ENCODE data around the gene CDKN2D.
A peak's percentile ranks its signal among the peaks of the same experiment; 100 is the strongest.

CDKN2D gene

GRCh38 chr19:10521461-10522171, 47.2 kb downstream of the CDKN2D start:
- Histone ChIP-seq H2AK5ac (ENCODE audit: low read length) (no peak overlapping the region), H3K27me3 (ENCODE audit: insufficient read depth, low read length) (peaks cover 8% of the 10 kb centered on the region), H3K9ac (ENCODE audit: low read length) (no peak overlapping the region), H3K9me3 (ENCODE audit: insufficient read depth, low read depth, low read length) (no peaks in the 10 kb centered on the region), H3K4me1 (ENCODE audit: control insufficient read depth in 1 of 2, insufficient read depth in 2 of 2, low read length in 2 of 2) (peaks cover 5 to 10% of the 10 kb centered on the region in 2 experiments), H3K4me3 (ENCODE audit: low read depth, low read length) (no peak overlapping the region), H3K14ac (ENCODE audit: low read length) (no peak overlapping the region), H3K27ac (ENCODE audit: low read depth, low read length) (no peak overlapping the region), H2BK120ac (ENCODE audit: insufficient read depth, low read length, poor library complexity) (no peak overlapping the region), H4K8ac (ENCODE audit: low read depth, low read length) (no peak overlapping the region), H3K79me2 (ENCODE audit: control insufficient read depth, insufficient read depth, low read length, poor library complexity) (peaks cover 2% of the 10 kb centered on the region), H2AFZ (ENCODE audit: insufficient read depth, low read length, poor library complexity) (no peak overlapping the region), H4K91ac (ENCODE audit: low read depth, low read length) (no peak overlapping the region), H4K12ac (ENCODE audit: low read depth, low read length) (no peak overlapping the region), H3K18ac (ENCODE audit: low read length) (no peak overlapping the region), H3K23ac (ENCODE audit: low read length) (no peak overlapping the region), H3K36me3 (ENCODE audit: control insufficient read depth in 1 of 2, insufficient read depth in 2 of 2, low read length in 2 of 2) (no peaks in the 10 kb centered on the region), H2BK5ac (ENCODE audit: low read depth, low read length, poor library complexity) (no peak overlapping the region), H3K4ac (ENCODE audit: low read depth, low read length) (no peak overlapping the region), H3K79me1 (ENCODE audit: low read length) (no peaks in the 10 kb centered on the region), H2BK12ac (ENCODE audit: low read length) (no peak overlapping the region), H3K4me2 (ENCODE audit: low read length) (no peak overlapping the region)
- no CpG with 5 or more reads among the region's 13 CpGs for WGBS (ENCODE audit: extremely low coverage, insufficient coverage, insufficient read length)
- no peak for DNase-seq

GRCh38 chr19:10520652-10521318, 48.0 kb downstream of the CDKN2D start:
- Histone ChIP-seq H3K4me1 (ENCODE audit: control insufficient read depth in 1 of 2, insufficient read depth in 2 of 2, low read length in 2 of 2) (peaks cover 5 to 10% of the 10 kb centered on the region in 2 experiments), H3K18ac (ENCODE audit: low read length) (no peak overlapping the region), H2BK12ac (ENCODE audit: low read length) (no peak overlapping the region), H3K14ac (ENCODE audit: low read length) (no peak overlapping the region), H2AK5ac (ENCODE audit: low read length) (no peak overlapping the region), H3K79me2 (ENCODE audit: control insufficient read depth, insufficient read depth, low read length, poor library complexity) (peaks cover 2% of the 10 kb centered on the region), H3K4me3 (ENCODE audit: low read depth, low read length) (no peak overlapping the region), H4K12ac (ENCODE audit: low read depth, low read length) (no peak overlapping the region), H2BK5ac (ENCODE audit: low read depth, low read length, poor library complexity) (no peak overlapping the region), H4K91ac (ENCODE audit: low read depth, low read length) (no peak overlapping the region), H3K23ac (ENCODE audit: low read length) (no peak overlapping the region), H4K8ac (ENCODE audit: low read depth, low read length) (no peak overlapping the region), H3K27ac (ENCODE audit: low read depth, low read length) (no peak overlapping the region), H3K36me3 (ENCODE audit: control insufficient read depth in 1 of 2, insufficient read depth in 2 of 2, low read length in 2 of 2) (no peaks in the 10 kb centered on the region), H2AFZ (ENCODE audit: insufficient read depth, low read length, poor library complexity) (no peak overlapping the region), H3K27me3 (ENCODE audit: insufficient read depth, low read length) (peaks cover 8% of the 10 kb centered on the region), H3K9ac (ENCODE audit: low read length) (no peak overlapping the region), H3K79me1 (ENCODE audit: low read length) (no peaks in the 10 kb centered on the region), H3K4me2 (ENCODE audit: low read length) (no peak overlapping the region), H3K4ac (ENCODE audit: low read depth, low read length) (no peak overlapping the region), H3K9me3 (ENCODE audit: insufficient read depth, low read depth, low read length) (no peaks in the 10 kb centered on the region), H2BK120ac (ENCODE audit: insufficient read depth, low read length, poor library complexity) (no peak overlapping the region)
- WGBS (ENCODE audit: extremely low coverage, insufficient coverage, insufficient read length): no CpG with 5 or more reads among the region's 15 CpGs
- no peak for DNase-seq

GRCh38 chr19:10519421-10519820, 49.4 kb downstream of the CDKN2D start:
- peaks cover 5 to 10% of the 10 kb centered on the region in 2 experiments for H3K4me1 ChIP-seq (ENCODE audit: control insufficient read depth in 1 of 2, insufficient read depth in 2 of 2, low read length in 2 of 2)
- no peaks in the 10 kb centered on the region for H3K36me3 ChIP-seq (ENCODE audit: control insufficient read depth in 1 of 2, insufficient read depth in 2 of 2, low read length in 2 of 2)
- peaks cover 2% of the 10 kb centered on the region for H3K79me2 ChIP-seq (ENCODE audit: control insufficient read depth, insufficient read depth, low read length, poor library complexity)
- H3K9me3 ChIP-seq (ENCODE audit: insufficient read depth, low read depth, low read length): peaks cover 4% of the 10 kb centered on the region
- H2BK12ac ChIP-seq (ENCODE audit: low read length): no peak overlapping the region
- H3K79me1 ChIP-seq (ENCODE audit: low read length): no peaks in the 10 kb centered on the region
- H2BK120ac ChIP-seq (ENCODE audit: insufficient read depth, low read length, poor library complexity): no peak overlapping the region
- H3K4me2 ChIP-seq (ENCODE audit: low read length): no peak overlapping the region
- H3K4me3 ChIP-seq (ENCODE audit: low read depth, low read length): no peak overlapping the region
- no peak overlapping the region for H3K18ac ChIP-seq (ENCODE audit: low read length)
- no peak overlapping the region for H4K12ac ChIP-seq (ENCODE audit: low read depth, low read length)
- no peak overlapping the region for H2BK5ac ChIP-seq (ENCODE audit: low read depth, low read length, poor library complexity)
- H3K9ac ChIP-seq (ENCODE audit: low read length): no peak overlapping the region
- H3K23ac ChIP-seq (ENCODE audit: low read length): no peak overlapping the region
- WGBS (ENCODE audit: extremely low coverage, insufficient coverage, insufficient read length): no CpG with 5 or more reads among the region's 7 CpGs
- H3K27ac ChIP-seq (ENCODE audit: low read depth, low read length): no peak overlapping the region
- peaks cover 8% of the 10 kb centered on the region for H3K27me3 ChIP-seq (ENCODE audit: insufficient read depth, low read length)
- H2AFZ ChIP-seq (ENCODE audit: insufficient read depth, low read length, poor library complexity): no peak overlapping the region
- H3K4ac ChIP-seq (ENCODE audit: low read depth, low read length): no peak overlapping the region
- no peak overlapping the region for H2AK5ac ChIP-seq (ENCODE audit: low read length)
- no peak overlapping the region for H3K14ac ChIP-seq (ENCODE audit: low read length)
- no peak overlapping the region for H4K8ac ChIP-seq (ENCODE audit: low read depth, low read length)
- DNase-seq: no peak
- no peak overlapping the region for H4K91ac ChIP-seq (ENCODE audit: low read depth, low read length)

GRCh38 chr19:10518444-10519361, 50.1 kb downstream of the CDKN2D start:
- no peak overlapping the region for H4K12ac ChIP-seq (ENCODE audit: low read depth, low read length)
- H3K4me1 ChIP-seq (ENCODE audit: control insufficient read depth in 1 of 2, insufficient read depth in 2 of 2, low read length in 2 of 2): peaks cover 5 to 10% of the 10 kb centered on the region in 2 experiments
- no peak overlapping the region for H3K9ac ChIP-seq (ENCODE audit: low read length)
- H3K79me2 ChIP-seq (ENCODE audit: control insufficient read depth, insufficient read depth, low read length, poor library complexity): peaks cover 2% of the 10 kb centered on the region
- H3K9me3 ChIP-seq (ENCODE audit: insufficient read depth, low read depth, low read length): peaks cover 4% of the 10 kb centered on the region
- H3K18ac ChIP-seq (ENCODE audit: low read length): no peak overlapping the region
- H3K27me3 ChIP-seq (ENCODE audit: insufficient read depth, low read length): peaks cover 8% of the 10 kb centered on the region
- DNase-seq: no peak
- peak overlapping the region; percentile 46 for H4K8ac ChIP-seq (ENCODE audit: low read depth, low read length)
- H3K79me1 ChIP-seq (ENCODE audit: low read length): no peaks in the 10 kb centered on the region
- H3K4me3 ChIP-seq (ENCODE audit: low read depth, low read length): no peak overlapping the region
- H2AK5ac ChIP-seq (ENCODE audit: low read length): no peak overlapping the region
- H3K4me2 ChIP-seq (ENCODE audit: low read length): peak overlapping the region; percentile 83
- H4K91ac ChIP-seq (ENCODE audit: low read depth, low read length): no peak overlapping the region
- H3K14ac ChIP-seq (ENCODE audit: low read length): no peak overlapping the region
- no peak overlapping the region for H2BK5ac ChIP-seq (ENCODE audit: low read depth, low read length, poor library complexity)
- no CpG with 5 or more reads among the region's 33 CpGs for WGBS (ENCODE audit: extremely low coverage, insufficient coverage, insufficient read length)
- no peak overlapping the region for H3K4ac ChIP-seq (ENCODE audit: low read depth, low read length)
- H2BK12ac ChIP-seq (ENCODE audit: low read length): no peak overlapping the region
- no peak overlapping the region for H3K27ac ChIP-seq (ENCODE audit: low read depth, low read length)
- H2AFZ ChIP-seq (ENCODE audit: insufficient read depth, low read length, poor library complexity): no peak overlapping the region
- H3K36me3 ChIP-seq (ENCODE audit: control insufficient read depth in 1 of 2, insufficient read depth in 2 of 2, low read length in 2 of 2): no peaks in the 10 kb centered on the region
- H3K23ac ChIP-seq (ENCODE audit: low read length): no peak overlapping the region
- H2BK120ac ChIP-seq (ENCODE audit: insufficient read depth, low read length, poor library complexity): no peak overlapping the region

Data from trophoblast cell (in vitro differentiated cells and primary cell).